B cell (primary cell): ENCODE results near the gene RNF4. TPM values are rescaled to one million over a fixed set of nuclear protein-coding genes. Genes with fewer than 3 reads are reported as not detected.
"Not testable (repeated sequence)": the region's sequence is repeated elsewhere in the genome, so short reads cannot be mapped to it uniquely, and the experiment has no call there.

Source experiments
- ATAC-seq: fragments of 200-7000 bp; cut with Tn5 transposase; one replicate; pipeline ENCODE4 v1.10.0; 2021; ENCODE audit warnings: low read depth, mild to moderate bottlenecking, moderate number of reproducible peaks, moderate library complexity
- CTCF ChIA-PET: fragments of 350-600 bp; sonication (Branson Sonifier 250); formaldehyde crosslinking; loops from one replicate; lab custom pipeline; 2021; ENCODE audit warnings: antibody characterized with exemption, inconsistent platforms; lab: Charles Lee
- POLR2A ChIA-PET: fragments of 350-600 bp; sonication (Branson Sonifier 250); formaldehyde crosslinking; loops from one replicate; lab custom pipeline; 2021; ENCODE audit warnings: antibody characterized with exemption; lab: Charles Lee
- DNase-seq: peaks from one replicate; pipeline ENCODE4 v3.0.0; 2013
- H2AFZ ChIP-seq: 2 replicates; pipeline ENCODE4 v1.6.1; 2012; ENCODE audit warnings: mild to moderate bottlenecking, low read depth, low read length; ENCODE audit not compliant: insufficient read depth, poor library complexity, severe bottlenecking
- H3K27ac ChIP-seq, 2 donors: 1 replicate in 1 of 2; 2 replicates in 1 of 2; pipeline ENCODE4 v1.5.1; 2012 to 2013; ENCODE audit warnings: low read length in 2 of 2, mild to moderate bottlenecking in 2 of 2, moderate library complexity in 1 of 2
- H3K27me3 ChIP-seq, 4 experiments: fragments of 200-600 bp in 1 of 4; sonication (generic) in 1 of 4; replicated peaks in 1 of 4; 1 replicate in 2 of 4; 2 replicates in 2 of 4; pipeline versions ENCODE4 v1.6.1 to v1.7.0; 2013 to 2016; ENCODE audit warnings: low read length in 3 of 4, mild to moderate bottlenecking in 2 of 4, mixed read lengths in 1 of 4, moderate library complexity in 1 of 4; ENCODE audit not compliant: insufficient read depth in 4 of 4, control insufficient read depth in 3 of 4; ENCODE audit errors: control extremely low read depth in 1 of 4
- H3K36me3 ChIP-seq, 2 experiments: replicated peaks in 1 of 2; 1 replicate in 1 of 2; 2 replicates in 1 of 2; pipeline versions ENCODE4 v1.6.1 to v1.7.1; 2013; ENCODE audit warnings: low read length in 1 of 2; ENCODE audit not compliant: insufficient read depth in 2 of 2, control insufficient read depth in 1 of 2; ENCODE audit errors: control extremely low read depth in 1 of 2, extremely low read depth in 1 of 2
- H3K4me1 ChIP-seq, 2 donors: fragments of 200-600 bp in 1 of 2; sonication (generic) in 1 of 2; 1 replicate in 1 of 2; 2 replicates in 1 of 2; pipeline versions ENCODE4 v1.5.1 to v1.6.1; 2013 to 2017; ENCODE audit warnings: low read length in 2 of 2; ENCODE audit not compliant: control insufficient read depth in 2 of 2, insufficient read depth in 2 of 2
- H3K4me2 ChIP-seq: replicated peaks from 2 replicates; pipeline ENCODE3; 2012; ENCODE audit warnings: mild to moderate bottlenecking, low read depth, low read length; ENCODE audit not compliant: poor library complexity, severe bottlenecking
- H3K4me3 ChIP-seq, 5 experiments: fragments of 200-600 bp in 1 of 5; sonication (generic) in 1 of 5; 1 replicate in 3 of 5; 2 replicates in 2 of 5; pipeline versions ENCODE4 v1.5.1 to v1.7.0; 2011 to 2016; ENCODE audit warnings: low read length in 4 of 5, mild to moderate bottlenecking in 4 of 5, low read depth in 2 of 5, control low read depth in 1 of 5, moderate library complexity in 1 of 5; ENCODE audit not compliant: insufficient read depth in 1 of 5; ENCODE audit errors: control extremely low read depth in 1 of 5, extremely low read depth in 1 of 5
- H3K79me2 ChIP-seq: fragments of 200-600 bp; sonication (generic); one replicate; pipeline ENCODE4 v1.6.0; 2016; ENCODE audit warnings: low read length; ENCODE audit not compliant: control insufficient read depth, insufficient read depth
- H3K9ac ChIP-seq: fragments of 200-600 bp; sonication (generic); 2 replicates; pipeline ENCODE4 v1.6.1; 2017; ENCODE audit warnings: mild to moderate bottlenecking, low read length, moderate library complexity
- H3K9me3 ChIP-seq, 3 donors: one replicate each; pipeline versions ENCODE4 v1.6.1 to v1.7.1; 2013; ENCODE audit warnings: low read length in 2 of 3; ENCODE audit not compliant: control insufficient read depth in 2 of 3, insufficient read depth in 1 of 3; ENCODE audit errors: control extremely low read depth in 1 of 3
- H4K20me1 ChIP-seq: 2 replicates; pipeline ENCODE4 v1.6.0; 2012; ENCODE audit warnings: mild to moderate bottlenecking, low read length; ENCODE audit not compliant: insufficient read depth, control insufficient read depth, poor library complexity, severe bottlenecking
- H3K27ac Mint-ChIP-seq: one replicate; pipeline ENCODE4 v1.8.0; 2021; ENCODE audit warnings: mixed read lengths
- H3K27me3 Mint-ChIP-seq: one replicate; pipeline ENCODE4 v1.8.0; 2021; ENCODE audit warnings: mixed read lengths
- H3K4me1 Mint-ChIP-seq: one replicate; pipeline ENCODE4 v1.8.0; 2021; ENCODE audit warnings: mixed read lengths
- H3K4me3 Mint-ChIP-seq: one replicate; pipeline ENCODE4 v1.8.0; 2021; ENCODE audit warnings: mixed read lengths
- H3K9me3 Mint-ChIP-seq: one replicate; pipeline ENCODE4 v1.8.0; 2022; ENCODE audit warnings: mixed read lengths; ENCODE audit not compliant: insufficient read depth
- CTCF ChIP-seq: fragments of 200-600 bp; IDR thresholded peaks from one replicate; pipeline ENCODE4 v1.8.0; 2022; ENCODE audit warnings: antibody characterized with exemption, mild to moderate bottlenecking
- EZH2 ChIP-seq: IDR thresholded peaks from 2 replicates; pipeline ENCODE4 v1.6.1; 2012; ENCODE audit warnings: borderline replicate concordance, low read depth, mild to moderate bottlenecking, moderate library complexity, low read length; ENCODE audit not compliant: insufficient read depth, poor library complexity, severe bottlenecking
- WGBS: methylation state at CpG from one replicate; pipeline ENCODE4 v1.1.5; 2013; ENCODE audit warnings: missing lambda C conversion rate; ENCODE audit not compliant: insufficient coverage; 5-methylcytosine and 5-hydroxymethylcytosine counted together
- intact Hi-C: fragments of 100-400 bp; cut with micrococcal nuclease; formaldehyde crosslinking; loops from one replicate; pipeline ENCODE4 v1.10.0; 2022
- polyA plus RNA-seq: library from polyadenylated mRNA; depleted of rRNA; stranded (reverse); fragments of >200 nt; gene quantifications from 2 replicates; pipeline ENCODE4 v1.2.3, GENCODE V29; 2012
- total RNA-seq, 2 donors: library from RNA; stranded (reverse); fragments of 120-200 nt in 1 of 2; gene quantifications; 1 replicate in 1 of 2; 2 replicates in 1 of 2; pipeline versions ENCODE4 v1.2.3 to v1.2.4, GENCODE V29; 2013 to 2022

Gene RNF4
- total and polyA plus RNA-seq, 2 donors (not counting 1 experiment from before 2014, with no cell fraction given), result 61.8 to 95.2 TPM

GRCh38 chr4:2514944-2515343 lies 46.0 kb downstream of the RNF4 start:
- not testable (repeated sequence) for ATAC-seq

GRCh38 chr4:2515830-2516550 lies 47.1 kb downstream of the RNF4 start:
- H4K20me1 ChIP-seq, result peaks cover 11% of the 10 kb centered on the region
- ChIA-PET POLR2A (no interaction called here), CTCF (no interaction called here)
- no peak overlapping the region for H2AFZ ChIP-seq
- no peaks in the 10 kb centered on the region for H3K9me3 ChIP-seq
- Mint-ChIP-seq H3K27ac (no peak overlapping the region), H3K4me1 (peaks cover 10% of the 10 kb centered on the region), H3K27me3 (no peaks in the 10 kb centered on the region), H3K9me3 (no peaks in the 10 kb centered on the region), H3K4me3 (no peak overlapping the region)
- H3K27ac ChIP-seq, result no peak overlapping the region
- peaks cover 14 to 40% of the 10 kb centered on the region in 2 experiments for H3K36me3 ChIP-seq
- intact Hi-C loops, result no loop called here
- no peak for DNase-seq
- H3K79me2 ChIP-seq, result peaks cover under 1% of the 10 kb centered on the region
- no peaks in the 10 kb centered on the region for H3K27me3 ChIP-seq
- H3K9ac ChIP-seq, result no peak overlapping the region
- ATAC-seq, result no peak
- no peak overlapping the region for H3K4me2 ChIP-seq
- no peak for TF ChIP-seq EZH2
- no peak for TF ChIP-seq CTCF
- H3K4me1 ChIP-seq, result peaks cover 9 to 16% of the 10 kb centered on the region in 2 donors
- 92% methylated on average over 2 of the region's 4 CpGs for WGBS
- H3K4me3 ChIP-seq, result no peak overlapping the region

More at GRCh38 chr4:2514944-2515343, 46.0 kb downstream of the RNF4 start:
- H2AFZ ChIP-seq, H3K9ac ChIP-seq, CTCF ChIA-PET, H3K27ac Mint-ChIP-seq, POLR2A ChIA-PET, H3K9me3 ChIP-seq, H3K27me3 ChIP-seq, H3K4me3 Mint-ChIP-seq, intact Hi-C loops, H3K27ac ChIP-seq, H3K9me3 Mint-ChIP-seq, DNase-seq, H3K4me3 ChIP-seq, H3K4me2 ChIP-seq, H3K27me3 Mint-ChIP-seq: not testable (repeated sequence)
- peaks cover 16 to 26% of the 10 kb centered on the region in 2 donors for H3K4me1 ChIP-seq
- 98% methylated on average over 9 of the region's 11 CpGs for WGBS
- H4K20me1 ChIP-seq, result peaks cover 22% of the 10 kb centered on the region
- H3K79me2 ChIP-seq, result peaks cover 11% of the 10 kb centered on the region
- peaks cover 21% of the 10 kb centered on the region for H3K4me1 Mint-ChIP-seq
- H3K36me3 ChIP-seq, result peaks cover 18 to 50% of the 10 kb centered on the region in 2 experiments
